Mesothelial cell of epicardium (in vitro differentiated cells): ENCODE results near the gene CPO. TPM values are rescaled to one million over a fixed set of nuclear protein-coding genes. Genes with fewer than 3 reads are reported as not detected.
A peak's percentile ranks its signal among the peaks of the same experiment; 100 is the strongest.

Experiments
- DNase-seq, 2 experiments: peaks; one replicate each; pipeline ENCODE4 v3.0.0; 2021; ENCODE audit warnings: low spot score in 2 of 2; ENCODE audit not compliant: unreplicated experiment in 2 of 2
- H3K27ac Mint-ChIP-seq: 2 replicates; pipeline ENCODE4 v1.8.0; 2021; ENCODE audit warnings: mixed read lengths
- H3K27me3 Mint-ChIP-seq: 2 replicates; pipeline ENCODE4 v1.8.0; 2021; ENCODE audit warnings: low read depth, mixed read lengths
- H3K36me3 Mint-ChIP-seq: 2 replicates; pipeline ENCODE4 v1.8.0; 2021; ENCODE audit warnings: mixed read lengths
- H3K4me1 Mint-ChIP-seq: 2 replicates; pipeline ENCODE4 v1.8.0; 2021; ENCODE audit warnings: mixed read lengths
- H3K4me3 Mint-ChIP-seq: 2 replicates; pipeline ENCODE4 v1.8.0; 2021; ENCODE audit warnings: mild to moderate bottlenecking, moderate library complexity, mixed read lengths
- H3K9me3 Mint-ChIP-seq: 2 replicates; pipeline ENCODE4 v1.8.0; 2021; ENCODE audit warnings: mixed read lengths
- total RNA-seq: library from RNA; stranded (reverse); gene quantifications from 3 replicates; pipeline ENCODE4 v1.2.1, GENCODE V29; 2021
- TF ChIP-seq, protein P1 (sequence below): fragments of 200-600 bp; sonication (generic); IDR thresholded peaks from one replicate; pipeline ENCODE4 v1.5.0; 2021; ENCODE audit warnings: antibody characterized with exemption; ENCODE audit not compliant: unreplicated experiment

The CPO gene
- total RNA-seq, 1 donor from 2014 or later = 0.18 TPM

- no peak for DNase-seq
- TF ChIP-seq, protein P1, sequence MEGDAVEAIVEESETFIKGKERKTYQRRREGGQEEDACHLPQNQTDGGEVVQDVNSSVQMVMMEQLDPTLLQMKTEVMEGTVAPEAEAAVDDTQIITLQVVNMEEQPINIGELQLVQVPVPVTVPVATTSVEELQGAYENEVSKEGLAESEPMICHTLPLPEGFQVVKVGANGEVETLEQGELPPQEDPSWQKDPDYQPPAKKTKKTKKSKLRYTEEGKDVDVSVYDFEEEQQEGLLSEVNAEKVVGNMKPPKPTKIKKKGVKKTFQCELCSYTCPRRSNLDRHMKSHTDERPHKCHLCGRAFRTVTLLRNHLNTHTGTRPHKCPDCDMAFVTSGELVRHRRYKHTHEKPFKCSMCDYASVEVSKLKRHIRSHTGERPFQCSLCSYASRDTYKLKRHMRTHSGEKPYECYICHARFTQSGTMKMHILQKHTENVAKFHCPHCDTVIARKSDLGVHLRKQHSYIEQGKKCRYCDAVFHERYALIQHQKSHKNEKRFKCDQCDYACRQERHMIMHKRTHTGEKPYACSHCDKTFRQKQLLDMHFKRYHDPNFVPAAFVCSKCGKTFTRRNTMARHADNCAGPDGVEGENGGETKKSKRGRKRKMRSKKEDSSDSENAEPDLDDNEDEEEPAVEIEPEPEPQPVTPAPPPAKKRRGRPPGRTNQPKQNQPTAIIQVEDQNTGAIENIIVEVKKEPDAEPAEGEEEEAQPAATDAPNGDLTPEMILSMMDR = peak; percentile 44
- Mint-ChIP-seq H3K27me3 (peaks cover 2% of the 10 kb centered on the region), H3K9me3 (no peaks in the 10 kb centered on the region), H3K36me3 (no peaks in the 10 kb centered on the region), H3K4me1 (peaks cover 13% of the 10 kb centered on the region), H3K27ac (no peak overlapping the region), H3K4me3 (no peak overlapping the region)
Measured at GRCh38 chr2:206989311-206989710, 50.0 kb downstream of the CPO start.

- no peak overlapping the region for H3K4me3 Mint-ChIP-seq
- TF ChIP-seq, protein P1 = no peak
- peaks cover 4% of the 10 kb centered on the region for H3K9me3 Mint-ChIP-seq
- no peaks in the 10 kb centered on the region for H3K36me3 Mint-ChIP-seq
- H3K4me1 Mint-ChIP-seq = peaks cover 15% of the 10 kb centered on the region
- DNase-seq = no peak
- H3K27ac Mint-ChIP-seq = no peak overlapping the region
- peaks cover 2% of the 10 kb centered on the region for H3K27me3 Mint-ChIP-seq
Measured at GRCh38 chr2:206990360-206990759, 51.0 kb downstream of the CPO start.

GRCh38 chr2:206991070-206991469 is 51.8 kb downstream of the CPO start:
- H3K27me3 Mint-ChIP-seq = peaks cover 2% of the 10 kb centered on the region
- DNase-seq = no peak
- peaks cover 15% of the 10 kb centered on the region for H3K4me1 Mint-ChIP-seq
- no peak overlapping the region for H3K27ac Mint-ChIP-seq
- H3K36me3 Mint-ChIP-seq = no peaks in the 10 kb centered on the region
- TF ChIP-seq, protein P1 = no peak
- H3K4me3 Mint-ChIP-seq = no peak overlapping the region
- H3K9me3 Mint-ChIP-seq = peaks cover 4% of the 10 kb centered on the region

- Mint-ChIP-seq H3K36me3 (peaks cover 2% of the 10 kb centered on the region), H3K27me3 (no peaks in the 10 kb centered on the region), H3K4me1 (peaks cover 15% of the 10 kb centered on the region), H3K9me3 (peaks cover 25% of the 10 kb centered on the region), H3K4me3 (no peak overlapping the region), H3K27ac (no peak overlapping the region)
- DNase-seq = no peak
- TF ChIP-seq, protein P1 = no peak
Measured at GRCh38 chr2:206993396-206993911, 54.1 kb downstream of the CPO start.

GRCh38 chr2:206993964-206994363 is 54.6 kb downstream of the CPO start:
- H3K4me1 Mint-ChIP-seq = peaks cover 15% of the 10 kb centered on the region
- H3K27ac Mint-ChIP-seq = no peak overlapping the region
- H3K9me3 Mint-ChIP-seq = peaks cover 25% of the 10 kb centered on the region
- H3K36me3 Mint-ChIP-seq = peaks cover 2% of the 10 kb centered on the region
- TF ChIP-seq, protein P1 = no peak
- H3K4me3 Mint-ChIP-seq = no peak overlapping the region
- DNase-seq = no peak
- H3K27me3 Mint-ChIP-seq = no peaks in the 10 kb centered on the region
